IPS DF 4.7 (cell line): ENCODE data around the gene S100A1.
"Not testable (repeated sequence)": the region's sequence is repeated elsewhere in the genome, so short reads cannot be mapped to it uniquely, and the experiment has no call there.

Experiments used
- DNase-seq: peaks from one replicate; pipeline ENCODE4 v3.0.0-alpha.2; 2013; ENCODE audit warnings: low spot score; ENCODE audit errors: extremely low read depth

S100A1 gene

GRCh38 chr1:153652805-153653500, 24.7 kb downstream of the S100A1 start:
- no peak for DNase-seq

GRCh38 chr1:153655333-153655732, 27.1 kb downstream of the S100A1 start:
- DNase-seq: no peak

GRCh38 chr1:153658400-153659174, 30.4 kb downstream of the S100A1 start, which contains the start of gene SNAPIN:
TSS of gene SNAPIN (plus strand) at chr1:153658703. CDS start at chr1:153658744, 41 bp downstream.
- no peak for DNase-seq

- DNase-seq: no peak
Measured at GRCh38 chr1:153659175-153659534, 30.9 kb downstream of the S100A1 start.

GRCh38 chr1:153659656-153660055, 31.4 kb downstream of the S100A1 start:
- no peak for DNase-seq

GRCh38 chr1:153661111-153661708, 33.0 kb downstream of the S100A1 start:
- no peak for DNase-seq

GRCh38 chr1:153662269-153662668, 34.0 kb downstream of the S100A1 start:
- no peak for DNase-seq

GRCh38 chr1:153663211-153663610, 35.0 kb downstream of the S100A1 start:
- no peak for DNase-seq

- no peak for DNase-seq
Measured at GRCh38 chr1:153667439-153667838, 39.2 kb downstream of the S100A1 start.

GRCh38 chr1:153668672-153669071, 40.4 kb downstream of the S100A1 start:
- DNase-seq: not testable (repeated sequence)

GRCh38 chr1:153669606-153670005, 41.4 kb downstream of the S100A1 start:
- DNase-seq: no peak

- DNase-seq: no peak
Measured at GRCh38 chr1:153670257-153670858, 42.1 kb downstream of the S100A1 start.

GRCh38 chr1:153670859-153671627, 42.8 kb downstream of the S100A1 start, which contains the start of gene ILF2:
TSS of gene ILF2 (minus strand) at chr1:153670993. CDS start at chr1:153670922, 71 bp downstream.
- peak; percentile 99 for DNase-seq

- not testable (repeated sequence) for DNase-seq
Measured at GRCh38 chr1:153671628-153672353, 43.6 kb downstream of the S100A1 start.

GRCh38 chr1:153673511-153673910, 45.3 kb downstream of the S100A1 start:
- DNase-seq: no peak

- no peak for DNase-seq
Measured at GRCh38 chr1:153677718-153678518, 49.7 kb downstream of the S100A1 start.

- no peak for DNase-seq
Measured at GRCh38 chr1:153678519-153679336, 50.5 kb downstream of the S100A1 start, which contains the start of gene NPR1. TSS of gene NPR1 (plus strand) at chr1:153678688. CDS start at chr1:153679109, 421 bp downstream.

- DNase-seq: no peak
Measured at GRCh38 chr1:153679337-153680119, 51.3 kb downstream of the S100A1 start.
